ENCODE results near the gene MAPKAPK2. TPM values are rescaled to one million over a fixed set of nuclear protein-coding genes. Genes with fewer than 3 reads are reported as not detected.

Gene MAPKAPK2
- total and polyA plus RNA-seq, 2 experiments from 2014 or later, result 12.8 to 39.4 TPM

DNA sequence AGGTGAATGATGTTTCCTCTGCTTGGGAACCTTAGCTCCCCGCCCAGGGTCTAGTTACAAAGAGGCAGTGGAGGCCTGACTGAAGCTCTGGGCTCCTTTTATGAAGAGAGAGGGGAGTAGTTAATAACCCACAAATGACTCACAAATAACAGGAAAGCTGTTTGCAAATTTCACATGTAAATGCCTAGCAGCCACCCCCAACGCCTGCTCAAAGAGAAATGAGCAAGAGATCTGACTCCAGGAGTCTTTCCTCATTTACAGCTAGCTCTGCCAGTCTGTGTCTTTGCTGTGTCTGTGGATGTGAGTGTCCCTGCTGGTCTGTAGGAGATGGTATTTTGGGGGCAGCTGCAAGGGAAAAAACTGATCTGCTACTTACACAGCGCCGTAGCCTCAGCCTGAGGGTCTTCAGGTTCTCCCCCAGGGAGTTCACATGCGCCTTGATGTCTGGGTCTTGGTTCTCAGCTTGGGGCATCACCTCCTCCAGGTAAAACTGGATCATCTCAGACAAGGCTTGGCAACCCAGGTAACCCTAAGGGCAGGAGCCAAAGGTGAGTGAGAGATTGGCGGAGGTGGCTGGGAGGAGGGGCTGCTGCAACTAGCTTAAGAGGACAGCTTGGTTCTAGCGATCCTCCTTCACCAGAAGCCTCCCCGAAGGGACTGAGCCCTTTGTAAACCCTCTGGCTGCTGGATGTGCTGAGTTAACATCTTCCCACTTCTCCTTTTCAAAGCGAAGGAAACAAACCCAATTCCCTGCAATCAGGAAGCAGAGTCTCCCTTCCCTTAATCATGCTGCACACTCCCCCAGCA is 86.0 kb downstream of the MAPKAPK2 start, which contains the start of gene IL19:
IL19 (plus strand) TSS at position 243 of the 807 bp plus-strand sequence. CDS start 65,890 bp downstream, outside the sequence.
- Histone ChIP-seq H3K27me3 (no peaks in the 10 kb centered on the region), H3K4me1 (ENCODE audit: insufficient read depth) (peaks cover 5% of the 10 kb centered on the region), H4K20me1 (ENCODE audit: insufficient read depth, poor library complexity, severe bottlenecking) (no peaks in the 10 kb centered on the region), H3K79me2 (no peaks in the 10 kb centered on the region), H2AFZ (no peak within 1 kb of the TSS), H3K27ac (no peak within 1 kb of the TSS), H3K9me3 (ENCODE audit: low read depth) (no peaks in the 10 kb centered on the region), H3K9me2 (replicated peaks; ENCODE audit: insufficient read depth) (no peaks in the 10 kb centered on the region), H3K4me3 (no peak within 1 kb of the TSS), H3K4me2 (no peak within 1 kb of the TSS), H3K36me3 (replicated peaks; ENCODE audit: insufficient read depth, low read depth) (no peaks in the 10 kb centered on the region)
- DNase-seq (ENCODE audit: low spot score), result no peak
- TF ChIP-seq, protein P1, sequence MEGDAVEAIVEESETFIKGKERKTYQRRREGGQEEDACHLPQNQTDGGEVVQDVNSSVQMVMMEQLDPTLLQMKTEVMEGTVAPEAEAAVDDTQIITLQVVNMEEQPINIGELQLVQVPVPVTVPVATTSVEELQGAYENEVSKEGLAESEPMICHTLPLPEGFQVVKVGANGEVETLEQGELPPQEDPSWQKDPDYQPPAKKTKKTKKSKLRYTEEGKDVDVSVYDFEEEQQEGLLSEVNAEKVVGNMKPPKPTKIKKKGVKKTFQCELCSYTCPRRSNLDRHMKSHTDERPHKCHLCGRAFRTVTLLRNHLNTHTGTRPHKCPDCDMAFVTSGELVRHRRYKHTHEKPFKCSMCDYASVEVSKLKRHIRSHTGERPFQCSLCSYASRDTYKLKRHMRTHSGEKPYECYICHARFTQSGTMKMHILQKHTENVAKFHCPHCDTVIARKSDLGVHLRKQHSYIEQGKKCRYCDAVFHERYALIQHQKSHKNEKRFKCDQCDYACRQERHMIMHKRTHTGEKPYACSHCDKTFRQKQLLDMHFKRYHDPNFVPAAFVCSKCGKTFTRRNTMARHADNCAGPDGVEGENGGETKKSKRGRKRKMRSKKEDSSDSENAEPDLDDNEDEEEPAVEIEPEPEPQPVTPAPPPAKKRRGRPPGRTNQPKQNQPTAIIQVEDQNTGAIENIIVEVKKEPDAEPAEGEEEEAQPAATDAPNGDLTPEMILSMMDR (IDR thresholded peaks at IDR 0.05; ENCODE audit: poor library complexity), result no peak
- TF ChIP-seq EZH2 (IDR thresholded peaks at IDR 0.05; ENCODE audit: borderline replicate concordance), result no peak
- TF ChIP-seq EZH2phosphoT487 (IDR thresholded peaks at IDR 0.05; ENCODE audit: low read depth, severe bottlenecking, unreplicated experiment), result no peak
- WGBS (ENCODE audit: low lambda C conversion rate, missing lambda C conversion rate), result 63% methylated on average over 9 of the region's 9 CpGs

DNA sequence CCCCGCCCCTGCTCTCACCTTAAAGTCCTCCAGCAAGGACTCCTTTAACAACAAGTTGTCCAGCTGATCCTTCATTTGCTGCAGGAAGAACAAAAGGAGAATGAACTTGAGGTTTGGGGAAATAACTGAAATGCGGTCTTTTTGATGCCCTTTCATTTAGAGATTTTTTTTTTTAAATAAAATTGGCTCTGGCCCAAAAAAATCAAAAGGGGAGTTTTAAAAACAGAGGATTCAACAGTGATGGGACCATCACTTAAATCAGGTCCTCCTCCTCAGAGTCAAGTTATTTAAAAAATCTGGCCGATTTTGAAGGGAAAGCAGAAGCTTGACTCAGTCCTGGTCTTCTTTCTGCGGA is 86.6 kb downstream of the MAPKAPK2 start:
- no peak for DNase-seq (ENCODE audit: low spot score)
- Histone ChIP-seq H3K79me2 (no peaks in the 10 kb centered on the region), H3K27me3 (no peaks in the 10 kb centered on the region), H3K9me3 (ENCODE audit: low read depth) (no peaks in the 10 kb centered on the region), H3K36me3 (replicated peaks; ENCODE audit: insufficient read depth, low read depth) (no peaks in the 10 kb centered on the region), H3K9me2 (replicated peaks; ENCODE audit: insufficient read depth) (no peaks in the 10 kb centered on the region), H3K4me1 (ENCODE audit: insufficient read depth) (peaks cover 5% of the 10 kb centered on the region), H3K4me2 (no peak overlapping the region), H3K4me3 (no peak overlapping the region), H2AFZ (no peak overlapping the region), H3K27ac (no peak overlapping the region), H4K20me1 (ENCODE audit: insufficient read depth, poor library complexity, severe bottlenecking) (no peaks in the 10 kb centered on the region)
- WGBS (ENCODE audit: low lambda C conversion rate, missing lambda C conversion rate), result 84% methylated on average over 4 of the region's 4 CpGs
- no peak for TF ChIP-seq EZH2 (IDR thresholded peaks at IDR 0.05; ENCODE audit: borderline replicate concordance)
- TF ChIP-seq, protein P1 (IDR thresholded peaks at IDR 0.05; ENCODE audit: poor library complexity), result no peak
- TF ChIP-seq EZH2phosphoT487 (IDR thresholded peaks at IDR 0.05; ENCODE audit: low read depth, severe bottlenecking, unreplicated experiment), result no peak

DNA sequence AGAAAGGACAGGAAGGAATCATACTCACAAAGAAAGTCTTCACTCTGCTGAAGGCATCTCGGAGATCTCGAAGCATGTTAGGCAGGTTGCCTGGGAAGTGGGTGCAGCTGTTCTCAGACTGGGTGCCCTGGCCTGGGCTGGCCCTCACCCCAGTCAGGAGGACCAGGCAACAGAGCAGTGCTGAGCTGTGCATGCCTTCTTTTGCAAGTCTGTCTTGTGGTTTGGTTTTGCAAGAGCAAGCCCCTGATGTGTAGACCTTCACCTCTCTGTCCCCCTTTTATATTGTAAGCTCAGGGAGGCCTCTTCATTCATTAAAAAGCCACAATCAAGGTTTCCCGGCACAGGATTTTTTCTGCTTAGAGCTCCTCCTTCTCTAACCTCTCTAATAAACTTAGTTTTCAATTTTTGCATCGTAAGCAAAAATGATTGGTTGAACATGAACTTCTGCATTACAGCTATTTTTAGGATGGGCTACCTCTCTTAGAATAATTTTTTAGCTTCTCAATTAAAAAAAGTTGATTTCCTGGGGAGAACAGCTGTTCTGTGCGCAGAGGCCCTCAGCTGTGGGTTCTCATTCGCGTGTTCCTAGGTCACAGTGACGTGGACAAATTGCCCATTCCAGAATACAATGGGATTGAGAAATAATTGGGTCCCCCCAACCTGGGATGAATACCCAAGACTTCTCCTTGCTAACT is 87.7 kb downstream of the MAPKAPK2 start, which contains the start of gene IL10:
IL10 (minus strand) TSS at position 252 of the 695 bp plus-strand sequence; CDS start at position 193, 59 bp downstream.
- Histone ChIP-seq H3K79me2 (no peaks in the 10 kb centered on the region), H3K27me3 (no peaks in the 10 kb centered on the region), H3K36me3 (replicated peaks; ENCODE audit: insufficient read depth, low read depth) (no peaks in the 10 kb centered on the region), H3K27ac (no peak within 1 kb of the TSS), H2AFZ (no peak within 1 kb of the TSS), H3K4me3 (no peak within 1 kb of the TSS), H3K9me2 (replicated peaks; ENCODE audit: insufficient read depth) (no peaks in the 10 kb centered on the region), H3K4me2 (no peak within 1 kb of the TSS), H3K4me1 (ENCODE audit: insufficient read depth) (peaks cover 3% of the 10 kb centered on the region), H4K20me1 (ENCODE audit: insufficient read depth, poor library complexity, severe bottlenecking) (no peaks in the 10 kb centered on the region), H3K9me3 (ENCODE audit: low read depth) (no peaks in the 10 kb centered on the region)
- no peak for DNase-seq (ENCODE audit: low spot score)
- WGBS (ENCODE audit: low lambda C conversion rate, missing lambda C conversion rate), result 90% methylated on average over 8 of the region's 8 CpGs
- TF ChIP-seq EZH2phosphoT487 (IDR thresholded peaks at IDR 0.05; ENCODE audit: low read depth, severe bottlenecking, unreplicated experiment) (no peak), EZH2 (IDR thresholded peaks at IDR 0.05; ENCODE audit: borderline replicate concordance) (no peak)
- TF ChIP-seq, protein P1 (IDR thresholded peaks at IDR 0.05; ENCODE audit: poor library complexity), result no peak

All from hepatocyte (in vitro differentiated cells).